Endothelial cell of umbilical vein (primary cell): ENCODE data around the gene CROCC. TPM values are rescaled to one million over a fixed set of nuclear protein-coding genes. Genes with fewer than 3 reads are reported as not detected.
A peak's percentile ranks its signal among the peaks of the same experiment; 100 is the strongest.

ENCODE experiments used
- BruUV-seq: library from RNA; stranded (reverse); fragments of 400-500 nt; replicated peaks from 2 replicates; lab custom pipeline; 2021; lab: Mats Ljungman, UMichigan
- CTCF ChIA-PET: fragments of 300-600, 350-600 bp; sonication (Branson Sonifier 250); formaldehyde crosslinking; loops from one replicate; lab custom pipeline; 2021; ENCODE audit warnings: antibody characterized with exemption, inconsistent platforms; lab: Charles Lee
- POLR2A ChIA-PET: fragments of 300-600, 350-600 bp; sonication (Branson Sonifier 250); formaldehyde crosslinking; loops from one replicate; lab custom pipeline; 2021; ENCODE audit warnings: antibody characterized with exemption, inconsistent platforms; lab: Charles Lee
- DNase-seq: peaks from one replicate; pipeline ENCODE4 v3.0.0-alpha.2; 2011; ENCODE audit warnings: low read depth, low spot score
- FAIRE-seq: peaks from 2 replicates; lab custom pipeline; 2011; peaks lifted over from hg19 to GRCh38; lab: Jason Lieb, UNC
- H2AFZ ChIP-seq: 2 replicates; pipeline ENCODE4 v1.6.0; 2012; ENCODE audit warnings: low read depth, low read length, control low read depth, inconsistent platforms
- H3K27ac ChIP-seq: 2 replicates; pipeline ENCODE4 v1.5.1; 2011; ENCODE audit warnings: low read depth, mild to moderate bottlenecking, control low read depth, low read length, moderate library complexity; ENCODE audit not compliant: insufficient read depth
- H3K27me3 ChIP-seq, 2 experiments: 2 replicates each; pipeline versions ENCODE4 v1.6.0 to v1.6.1; 2011; ENCODE audit warnings: low read length in 2 of 2, mixed read lengths in 1 of 2; ENCODE audit not compliant: control insufficient read depth in 2 of 2, insufficient read depth in 2 of 2
- H3K36me3 ChIP-seq, 2 experiments: 2 replicates in 1 of 2; 3 replicates in 1 of 2; pipeline ENCODE4 v1.5.1; 2011; ENCODE audit warnings: low read length in 2 of 2, mild to moderate bottlenecking in 1 of 2, moderate library complexity in 1 of 2; ENCODE audit not compliant: control insufficient read depth in 2 of 2, insufficient read depth in 2 of 2; ENCODE audit errors: extremely low read depth in 1 of 2
- H3K4me1 ChIP-seq: 3 replicates; pipeline ENCODE4 v1.5.1; 2011; ENCODE audit warnings: mild to moderate bottlenecking, low read length; ENCODE audit not compliant: control insufficient read depth, insufficient read depth; ENCODE audit errors: extremely low read depth
- H3K4me2 ChIP-seq: 2 replicates; pipeline ENCODE4 v1.6.1; 2011; ENCODE audit warnings: low read length, control low read depth, mixed read lengths; ENCODE audit not compliant: insufficient read depth
- H3K4me3 ChIP-seq, 3 experiments: fragments of 200-600 bp in 1 of 3; sonication (generic), shearing (Covaris generic) in 1 of 3; replicated peaks in 1 of 3; 2 replicates each; pipeline ENCODE4 v1.5.1; 2011 to 2016; ENCODE audit warnings: control low read depth in 3 of 3, low read length in 3 of 3, mild to moderate bottlenecking in 2 of 3, inconsistent platforms in 1 of 3, low read depth in 1 of 3, moderate library complexity in 1 of 3; ENCODE audit not compliant: insufficient read depth in 1 of 3
- H3K79me2 ChIP-seq: 2 replicates; pipeline ENCODE4 v1.6.0; 2012; ENCODE audit warnings: low read length, inconsistent platforms; ENCODE audit not compliant: control insufficient read depth, insufficient read depth
- H3K9ac ChIP-seq: replicated peaks from 2 replicates; pipeline ENCODE3; 2011; ENCODE audit warnings: low read length, control low read depth; ENCODE audit not compliant: insufficient read depth; ENCODE audit errors: extremely low read depth
- H3K9me1 ChIP-seq: replicated peaks from 3 replicates; pipeline ENCODE4 v1.6.0; 2011; ENCODE audit warnings: mild to moderate bottlenecking, low read length; ENCODE audit not compliant: control insufficient read depth, insufficient read depth; ENCODE audit errors: extremely low read depth
- H3K9me3 ChIP-seq: replicated peaks from 2 replicates; pipeline ENCODE4 v1.5.1; 2012; ENCODE audit warnings: low read length, inconsistent platforms; ENCODE audit not compliant: control insufficient read depth, insufficient read depth
- H4K20me1 ChIP-seq: replicated peaks from 2 replicates; pipeline ENCODE3; 2011; ENCODE audit warnings: mild to moderate bottlenecking, low read length; ENCODE audit not compliant: control insufficient read depth, insufficient read depth; ENCODE audit errors: extremely low read depth
- CTCF ChIP-seq, 2 donors: IDR thresholded peaks; 1 replicate in 1 of 2; 2 replicates in 1 of 2; pipeline ENCODE4 v1.5.1; 2011; ENCODE audit warnings: low read length in 2 of 2, mild to moderate bottlenecking in 2 of 2, moderate library complexity in 2 of 2, control low read depth in 1 of 2, inconsistent platforms in 1 of 2, low read depth in 1 of 2; ENCODE audit not compliant: insufficient read depth in 1 of 2; ENCODE audit errors: extremely low read depth in 1 of 2
- GATA2 ChIP-seq: IDR thresholded peaks from 2 replicates; pipeline ENCODE4 v1.7.0; 2011; ENCODE audit warnings: low read depth, mild to moderate bottlenecking, moderate library complexity, mixed read lengths, low read length; ENCODE audit not compliant: insufficient read length, insufficient read depth
- JUN ChIP-seq: IDR thresholded peaks from 2 replicates; pipeline ENCODE4 v1.6.1; 2011; ENCODE audit warnings: borderline replicate concordance, low read depth; ENCODE audit not compliant: insufficient read length, insufficient read depth
- POLR2A ChIP-seq: IDR thresholded peaks from 2 replicates; pipeline ENCODE4 v1.6.1; 2012; ENCODE audit warnings: low read depth, mild to moderate bottlenecking, control low read depth, low read length
- dilution Hi-C: fragments of 300-500 bp; cut with MboI; formaldehyde crosslinking; loops from one replicate; pipeline ENCODE4 v1.15.0; 2019; ENCODE audit warnings: low sequenced_read_pairs; ENCODE audit not compliant: extremely low pct_ligation_motif_present
- intact Hi-C: fragments of 100-400 bp; cut with micrococcal nuclease; formaldehyde crosslinking; loops from one replicate; pipeline ENCODE4 v1.10.0; 2022
- polyA plus RNA-seq, 4 experiments: library from polyadenylated mRNA; depleted of rRNA in 3 of 4; stranded (reverse) in 3 of 4; unstranded in 1 of 4; fragments of >200 nt; gene quantifications; 2 replicates each; pipeline versions ENCODE4 v1.2.1 to v1.2.3, GENCODE V29; 2011 to 2012; ENCODE audit warnings: missing spikeins in 1 of 4
- total RNA-seq: library from RNA; stranded (reverse); gene quantifications from 2 replicates; pipeline ENCODE4 v1.2.3, GENCODE V29; 2021

Gene CROCC
- total and polyA plus RNA-seq, 2 donors (not counting 3 experiments of a cell fraction or from before 2014, with no cell fraction given): 18.3 to 35.5 TPM

- Histone ChIP-seq H4K20me1 (no peaks in the 10 kb centered on the region), H3K4me2 (no peak overlapping the region), H3K4me1 (peaks cover 7% of the 10 kb centered on the region), H3K27ac (no peak overlapping the region), H3K4me3 (no peak overlapping the region), H3K9me1 (no peaks in the 10 kb centered on the region), H3K9ac (no peak overlapping the region), H3K27me3 (no peaks in the 10 kb centered on the region), H2AFZ (no peak overlapping the region), H3K9me3 (no peaks in the 10 kb centered on the region), H3K36me3 (no peaks in the 10 kb centered on the region), H3K79me2 (no peaks in the 10 kb centered on the region)
- TF ChIP-seq JUN: no peak
- peak in 1 of 2 donors; percentile 23 for TF ChIP-seq CTCF (IDR thresholded peaks at IDR 0.05; ENCODE audit: extremely low read depth in 1 of 2, insufficient read depth in 1 of 2, low read depth in 1 of 2, low read length in 2 of 2)
- dilution Hi-C loops: no loop called here
- ChIA-PET POLR2A (no interaction called here), CTCF (interaction anchor here (1.1 to 2.4 kb wide), 2 partner anchors 9 to 304 kb away, joined by 4 to 6 read pairs; no protein-coding TSS in a partner anchor)
- BruUV-seq: no TSS peak
- DNase-seq (no peak), FAIRE-seq (no peak)
- intact Hi-C loops: no loop called here
Measured at GRCh38 chr1:16924919-16925477, 3.3 kb downstream of the CROCC start.

- no TSS peak for BruUV-seq
- no peak overlapping the region for H2AFZ ChIP-seq
- intact Hi-C loops: no loop called here
Measured at GRCh38 chr1:16925635-16926490, 4.1 kb downstream of the CROCC start.

More at GRCh38 chr1:16925635-16926490, 4.1 kb downstream of the CROCC start:
- no peaks in the 10 kb centered on the region for H3K79me2 ChIP-seq
- no peak overlapping the region for H3K4me2 ChIP-seq
- no peak for FAIRE-seq
- no peaks in the 10 kb centered on the region for H3K27me3 ChIP-seq
- dilution Hi-C loops: no loop called here
- no peaks in the 10 kb centered on the region for H3K9me1 ChIP-seq
- ChIA-PET CTCF (interaction anchor here (1.1 kb wide), 1 partner anchor 8 kb away, joined by 4 read pairs; no protein-coding TSS in a partner anchor), POLR2A (interaction anchor here (0.6 kb wide), 1 partner anchor 15 kb away, joined by 12 read pairs; no protein-coding TSS in a partner anchor)
- no peak overlapping the region for H3K9ac ChIP-seq
- DNase-seq: no peak
- H3K4me3 ChIP-seq: no peak overlapping the region
- no peaks in the 10 kb centered on the region for H4K20me1 ChIP-seq
- no peak overlapping the region for H3K27ac ChIP-seq
- H3K9me3 ChIP-seq: no peaks in the 10 kb centered on the region
- peaks cover 7% of the 10 kb centered on the region for H3K4me1 ChIP-seq
- no peak for TF ChIP-seq POLR2A
- TF ChIP-seq CTCF (IDR thresholded peaks at IDR 0.05; ENCODE audit: extremely low read depth in 1 of 2, insufficient read depth in 1 of 2, low read depth in 1 of 2, low read length in 2 of 2): no peak
- TF ChIP-seq GATA2: no peak
- no peaks in the 10 kb centered on the region for H3K36me3 ChIP-seq
